ENCODE measurements around the gene MYRIP. TPM values are rescaled to one million over a fixed set of nuclear protein-coding genes. Genes with fewer than 3 reads are reported as not detected.

Gene MYRIP
- total and polyA plus RNA-seq, 2 experiments from 2014 or later = 1.5 to 1.8 TPM

GRCh38 chr3:39911465-39912309, 102.3 kb downstream of the MYRIP start:
- Histone ChIP-seq H4K20me1 (replicated peaks; ENCODE audit: insufficient read depth) (no peaks in the 10 kb centered on the region), H3K9me2 (ENCODE audit: insufficient read depth) (no peaks in the 10 kb centered on the region), H3K79me2 (replicated peaks; ENCODE audit: insufficient read depth) (no peaks in the 10 kb centered on the region), H3K4me2 (no peak overlapping the region), H3K4me3 (no peak overlapping the region), H3K27ac (ENCODE audit: low read depth) (no peak overlapping the region), H3K27me3 (ENCODE audit: insufficient read depth) (no peaks in the 10 kb centered on the region), H3F3A (replicated peaks; ENCODE audit: low read depth) (no peaks in the 10 kb centered on the region), H3K36me3 (ENCODE audit: insufficient read depth) (no peaks in the 10 kb centered on the region), H3K4me1 (ENCODE audit: insufficient read depth) (no peaks in the 10 kb centered on the region), H2AFZ (peak overlapping the region; percentile 57; the same call in 1 of the 2 replicates)
- peak; percentile 53 for DNase-seq (ENCODE audit: low spot score)
- ATAC-seq = peak; percentile 94
- no peaks in the 10 kb centered on the region for H3K36me3 Mint-ChIP-seq (ENCODE audit: low read depth)
- peaks cover 12% of the 10 kb centered on the region; the same call in 2 of the 3 replicates for H3K4me1 Mint-ChIP-seq
- H3K4me3 Mint-ChIP-seq = no peak overlapping the region
- H3K27ac Mint-ChIP-seq = peak overlapping the region; percentile 51; the same call in 1 of the 2 replicates
- H3K27me3 Mint-ChIP-seq (ENCODE audit: insufficient read depth, low read depth, poor library complexity) = peaks cover 3% of the 10 kb centered on the region
- no peaks in the 10 kb centered on the region for H3K9me3 Mint-ChIP-seq
- TF ChIP-seq ZNF114 (CRISPR knock-in tag; IDR thresholded peaks at IDR 0.05) (no peak), JUNB (IDR thresholded peaks at IDR 0.05; ENCODE audit: unreplicated experiment) (no peak), REST (IDR thresholded peaks at IDR 0.05; ENCODE audit: unreplicated experiment) (no peak), CREB1 (CRISPR knock-in tag; IDR thresholded peaks at IDR 0.05; ENCODE audit: low read depth) (no peak), ZNF331 (CRISPR knock-in tag; IDR thresholded peaks at IDR 0.05; ENCODE audit: low read depth) (no peak), EZH2phosphoT487 (IDR thresholded peaks at IDR 0.05; ENCODE audit: unreplicated experiment) (no peak), ZNF462 (CRISPR knock-in tag; IDR thresholded peaks at IDR 0.05) (0 out of 2 replicates have a peak, but pooled peaks have one; percentile 18), ETS1 (IDR thresholded peaks at IDR 0.05) (no peak), CTCF (conservative IDR thresholded peaks at IDR 0.05; ENCODE audit: low read depth in 2 of 2) (peak; percentile 31 to 39), EZH2 (IDR thresholded peaks at IDR 0.05; ENCODE audit: low read depth, unreplicated experiment) (no peak), POLR2AphosphoS5 (IDR thresholded peaks at IDR 0.05; ENCODE audit: low read depth) (no peak)
